Heart left ventricle (tissue), 16 donors: ENCODE measurements around the gene C10orf53. TPM values are rescaled to one million over a fixed set of nuclear protein-coding genes. Genes with fewer than 3 reads are reported as not detected.
A peak's percentile ranks its signal among the peaks of the same experiment; 100 is the strongest.

ENCODE experiments used
- ATAC-seq, 4 donors: fragments of 200-7000 bp; cut with Tn5 transposase; one replicate each; pipeline ENCODE4 v1.9.1; 2020 to 2022; ENCODE audit warnings: moderate library complexity in 4 of 4, mild to moderate bottlenecking in 3 of 4, moderate number of reproducible peaks in 1 of 4
- DNase-seq, 5 donors: peaks; one replicate each; pipeline ENCODE4 v3.0.0-alpha.2; 2020
- H3K27ac ChIP-seq, 12 donors: fragments of 200-600 bp; sonication (generic) in 4 of 12; one replicate each; pipeline versions ENCODE4 v1.5.0 to v1.8.0; 2016 to 2022; ENCODE audit warnings: mild to moderate bottlenecking in 2 of 12
- H3K27me3 ChIP-seq, 9 donors: fragments of 200-600 bp; sonication (generic) in 2 of 9; one replicate each; pipeline versions ENCODE4 v1.5.1 to v1.8.0; 2016 to 2022; ENCODE audit warnings: mild to moderate bottlenecking in 3 of 9
- H3K36me3 ChIP-seq, 9 donors: fragments of 200-600 bp; sonication (generic) in 2 of 9; one replicate each; pipeline versions ENCODE4 v1.5.0 to v1.8.0; 2018 to 2022; ENCODE audit warnings: mild to moderate bottlenecking in 2 of 9
- H3K4me1 ChIP-seq, 12 donors: fragments of 200-600 bp; sonication (generic) in 4 of 12; one replicate each; pipeline versions ENCODE4 v1.5.0 to v1.8.0; 2016 to 2022; ENCODE audit warnings: mild to moderate bottlenecking in 3 of 12
- H3K4me3 ChIP-seq, 12 donors: fragments of 200-600 bp; sonication (generic) in 4 of 12; one replicate each; pipeline versions ENCODE4 v1.5.0 to v1.8.0; 2017 to 2022; ENCODE audit warnings: mild to moderate bottlenecking in 9 of 12, moderate library complexity in 4 of 12
- H3K9me3 ChIP-seq, 12 donors: fragments of 200-600 bp; sonication (generic) in 4 of 12; one replicate each; pipeline versions ENCODE4 v1.5.0 to v1.8.0; 2016 to 2022; ENCODE audit warnings: mild to moderate bottlenecking in 1 of 12
- POLR2A ChIP-seq, 2 donors: fragments of 450-650 bp; IDR thresholded peaks; one replicate each; pipeline ENCODE4 v1.6.1; 2017; ENCODE audit warnings: antibody characterized with exemption in 2 of 2, mild to moderate bottlenecking in 2 of 2, moderate library complexity in 2 of 2
- WGBS, 4 donors: extraction: QIAGEN DNeasy Blood & Tissue Kit in 2 of 4; methylation state at CpG; one replicate each; pipeline versions ENCODE4 v1.1.5 to v1.1.7; 2013 to 2018; 5-methylcytosine and 5-hydroxymethylcytosine counted together
- intact Hi-C, 10 donors: fragments of 100-400 bp; cut with DNase I; formaldehyde crosslinking; loops; one replicate each; pipeline versions ENCODE4 v1.11.1 to v1.14.2; 2022
- polyA plus RNA-seq, 2 donors: library from polyadenylated mRNA; stranded (reverse); fragments of 200-250 nt; gene quantifications; one replicate each; pipeline ENCODE4 v1.2.3, GENCODE V29; 2013
- total RNA-seq, 9 donors: library from RNA; depleted of rRNA in 2 of 9; stranded (reverse); fragments of >200 nt in 2 of 9; fragmentation: NEBNext Ultra II Directional in 3 of 9; extraction: Animal tissue kit (Norgen Biotek cat#: 25700) in 3 of 9; gene quantifications; one replicate each; pipeline versions ENCODE4 v1.1.0 to v1.2.4, GENCODE V29; 2016 to 2023
- TF ChIP-seq, protein P1 (sequence below), 12 donors: fragments of 200-600 bp; sonication (generic) in 4 of 12; IDR thresholded peaks; one replicate each; pipeline versions ENCODE4 v1.5.0 to v1.8.0; 2018 to 2022; ENCODE audit warnings: antibody characterized with exemption in 12 of 12, mild to moderate bottlenecking in 5 of 12
- donor health status: ischemic (EF 13 %, LVEDD 7.1; RV severe dilation, severe dysfunction).
- donor health status: healthy with polysubstance abuse.
- donor health status: DM: no; HTN: yes; CAD: no.
- donor health status: DM: no; HTN: no; CAD: no.
- donor health status: ischemic (EF 25% LVEDD 6.9; RV normal size, moderate dysfunction).
- donor health status: ischemic (EF 25% LVEDD 5.7; RV mildly dilated, moderate dysfunction).
- donor health status: healthy.
- donor health status: DM: yes; HTN: yes; CAD: no.
- donor health status: ischemic (EF 35%, LVEDD 5.7; RV mildly dilated, moderate dysfunction).
- donor health status: nonischemic (EF 11% LVEDD 7.7; RV severe dilation, severe dysfunction).
- donor health status: DM: yes; HTN: yes; CAD: no.
- donor health status: PGD.
- donor health status: ischemic (EF 29% LVEDD 5.4; RV normal size, mild dysfunction).
- donor health status: nonischemic (EF 23%, LVEDD 6.1; RV moderate dilation, normal function).

The C10orf53 gene
- total and polyA plus RNA-seq, 11 donors: not detected

DNA sequence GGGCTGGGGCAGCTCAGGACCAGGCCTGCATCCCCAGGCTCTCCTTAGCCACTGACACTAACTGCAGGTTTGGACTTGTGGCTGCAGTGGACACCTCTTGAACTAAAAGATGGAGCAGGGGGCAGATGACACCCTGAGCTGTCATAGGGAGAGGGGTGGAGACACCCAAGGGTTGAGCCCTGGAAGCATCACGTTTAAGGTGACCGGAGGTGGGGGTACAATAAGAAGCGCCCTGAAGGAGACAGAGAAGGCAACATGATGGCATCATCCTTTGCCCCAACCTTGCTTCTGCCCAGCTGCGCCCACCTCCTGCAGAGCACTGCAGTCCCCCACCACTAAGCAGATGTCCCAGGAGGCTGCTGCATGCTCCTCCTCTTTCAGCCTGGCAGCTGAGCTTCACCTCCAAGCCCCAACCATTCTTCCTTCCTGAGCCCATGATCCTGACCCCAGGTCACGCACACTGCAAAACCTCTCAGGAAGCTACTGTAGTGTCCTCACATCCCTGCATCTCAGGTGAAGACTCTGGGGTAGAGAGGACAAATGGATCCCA lies 57.2 kb downstream of the C10orf53 start:
- no peak for DNase-seq
- TF ChIP-seq POLR2A (IDR thresholded peaks at IDR 0.05): no peak
- TF ChIP-seq, protein P1, sequence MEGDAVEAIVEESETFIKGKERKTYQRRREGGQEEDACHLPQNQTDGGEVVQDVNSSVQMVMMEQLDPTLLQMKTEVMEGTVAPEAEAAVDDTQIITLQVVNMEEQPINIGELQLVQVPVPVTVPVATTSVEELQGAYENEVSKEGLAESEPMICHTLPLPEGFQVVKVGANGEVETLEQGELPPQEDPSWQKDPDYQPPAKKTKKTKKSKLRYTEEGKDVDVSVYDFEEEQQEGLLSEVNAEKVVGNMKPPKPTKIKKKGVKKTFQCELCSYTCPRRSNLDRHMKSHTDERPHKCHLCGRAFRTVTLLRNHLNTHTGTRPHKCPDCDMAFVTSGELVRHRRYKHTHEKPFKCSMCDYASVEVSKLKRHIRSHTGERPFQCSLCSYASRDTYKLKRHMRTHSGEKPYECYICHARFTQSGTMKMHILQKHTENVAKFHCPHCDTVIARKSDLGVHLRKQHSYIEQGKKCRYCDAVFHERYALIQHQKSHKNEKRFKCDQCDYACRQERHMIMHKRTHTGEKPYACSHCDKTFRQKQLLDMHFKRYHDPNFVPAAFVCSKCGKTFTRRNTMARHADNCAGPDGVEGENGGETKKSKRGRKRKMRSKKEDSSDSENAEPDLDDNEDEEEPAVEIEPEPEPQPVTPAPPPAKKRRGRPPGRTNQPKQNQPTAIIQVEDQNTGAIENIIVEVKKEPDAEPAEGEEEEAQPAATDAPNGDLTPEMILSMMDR (IDR thresholded peaks at IDR 0.05): no peak
- no peaks in the 10 kb centered on the region for H3K27me3 ChIP-seq
- no peaks in the 10 kb centered on the region for H3K9me3 ChIP-seq
- no peaks in the 10 kb centered on the region for H3K36me3 ChIP-seq
- H3K4me1 ChIP-seq: no peaks in the 10 kb centered on the region
- intact Hi-C loops: no loop called here
- ATAC-seq: no peak
- H3K4me3 ChIP-seq: no peak overlapping the region
- no peak overlapping the region for H3K27ac ChIP-seq
- WGBS, 4 donors: 85 to 91% (median 89%) methylated on average over 5 of the region's 5 CpGs

DNA sequence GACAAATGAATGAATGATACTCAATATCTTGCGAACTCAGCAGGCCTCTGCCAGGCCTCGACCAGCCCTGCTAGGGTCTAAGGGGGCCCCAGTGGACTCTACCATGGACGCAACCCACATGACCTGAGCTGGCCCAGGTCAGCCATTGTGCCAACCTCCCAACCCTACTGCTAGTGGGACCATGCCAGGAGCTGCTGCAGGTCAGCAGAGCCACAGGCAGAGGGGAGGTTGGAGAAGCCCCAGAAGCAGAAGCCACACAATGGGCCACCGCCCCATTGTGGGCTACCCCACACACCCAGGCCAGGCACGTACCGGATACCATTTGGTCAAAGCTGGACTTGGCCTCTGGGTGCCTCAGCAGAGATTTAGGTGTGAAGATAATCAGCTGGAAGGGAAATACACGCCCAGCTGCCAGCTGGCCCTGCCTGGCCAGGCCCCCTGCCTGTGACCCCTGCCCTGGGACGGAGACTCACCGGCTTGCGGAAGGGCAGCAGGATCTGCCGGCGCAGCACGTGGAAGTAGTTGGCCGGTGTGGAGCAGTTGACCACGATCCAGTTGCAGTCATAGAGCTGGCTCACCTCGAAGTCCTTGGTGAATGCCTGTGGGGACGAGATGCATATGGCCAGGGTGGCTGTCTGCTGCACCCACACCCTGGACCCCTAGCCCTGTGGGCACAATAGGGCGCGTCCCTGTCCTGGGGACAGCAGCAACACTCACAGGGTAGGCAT lies 58.2 kb downstream of the C10orf53 start:
- Histone ChIP-seq H3K27me3 (no peaks in the 10 kb centered on the region), H3K4me3 (no peak overlapping the region), H3K9me3 (no peaks in the 10 kb centered on the region), H3K27ac (no peak overlapping the region), H3K4me1 (no peaks in the 10 kb centered on the region), H3K36me3 (no peaks in the 10 kb centered on the region)
- WGBS, 4 donors: 79 to 89% (median 85%) methylated on average over 9 to 19 of the region's 19 CpGs
- ATAC-seq: no peak
- TF ChIP-seq, protein P1 (IDR thresholded peaks at IDR 0.05): no peak
- no peak for TF ChIP-seq POLR2A (IDR thresholded peaks at IDR 0.05)
- peak in 1 of 5 donors; percentile 15 for DNase-seq
- intact Hi-C loops: no loop called here

DNA sequence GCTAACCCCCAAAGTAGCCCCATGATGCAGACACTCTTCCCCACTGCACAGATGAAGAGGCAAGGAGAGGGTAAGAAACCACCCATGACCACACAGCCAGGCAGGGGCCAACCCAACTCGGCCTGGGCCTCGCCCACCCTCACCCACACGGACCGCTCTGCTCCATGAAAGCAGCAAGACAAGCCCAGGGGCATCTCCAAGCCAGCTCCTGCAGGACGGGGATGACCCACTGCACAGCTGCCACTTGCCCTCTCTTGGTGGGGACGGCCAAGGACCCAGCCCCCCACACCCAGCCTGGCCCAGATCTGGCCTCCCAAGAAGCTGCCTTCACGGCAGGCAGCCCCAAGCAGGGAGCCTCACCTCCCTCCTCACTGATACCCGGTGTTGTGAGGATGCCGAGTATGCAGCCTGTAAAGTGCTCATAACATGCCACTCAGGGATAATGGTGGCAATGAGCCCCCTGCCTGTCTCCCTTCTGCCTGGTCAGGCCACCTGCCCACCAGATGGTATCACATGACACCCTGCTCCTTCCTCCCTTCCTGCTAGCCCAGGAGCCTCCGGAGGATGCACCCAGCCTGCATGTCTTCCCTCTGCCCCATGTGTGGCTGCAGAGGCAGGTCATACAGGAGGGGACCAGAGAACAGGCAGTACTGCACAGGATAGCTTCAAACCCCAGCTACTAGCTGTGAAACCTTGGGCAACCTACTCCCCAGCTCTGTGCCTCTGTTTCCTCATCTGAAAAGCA lies 59.3 kb downstream of the C10orf53 start:
- H3K27ac ChIP-seq: no peak overlapping the region
- DNase-seq (no peak), ATAC-seq (no peak)
- TF ChIP-seq POLR2A (IDR thresholded peaks at IDR 0.05): no peak
- TF ChIP-seq, protein P1 (IDR thresholded peaks at IDR 0.05): no peak
- no peak overlapping the region for H3K4me3 ChIP-seq
- H3K36me3 ChIP-seq: no peaks in the 10 kb centered on the region
- 59 to 79% (median 75%) methylated on average over 3 to 10 of the region's 10 CpGs for WGBS, 4 donors
- no peaks in the 10 kb centered on the region for H3K4me1 ChIP-seq
- no peaks in the 10 kb centered on the region for H3K9me3 ChIP-seq
- intact Hi-C loops: no loop called here
- H3K27me3 ChIP-seq: no peaks in the 10 kb centered on the region

DNA sequence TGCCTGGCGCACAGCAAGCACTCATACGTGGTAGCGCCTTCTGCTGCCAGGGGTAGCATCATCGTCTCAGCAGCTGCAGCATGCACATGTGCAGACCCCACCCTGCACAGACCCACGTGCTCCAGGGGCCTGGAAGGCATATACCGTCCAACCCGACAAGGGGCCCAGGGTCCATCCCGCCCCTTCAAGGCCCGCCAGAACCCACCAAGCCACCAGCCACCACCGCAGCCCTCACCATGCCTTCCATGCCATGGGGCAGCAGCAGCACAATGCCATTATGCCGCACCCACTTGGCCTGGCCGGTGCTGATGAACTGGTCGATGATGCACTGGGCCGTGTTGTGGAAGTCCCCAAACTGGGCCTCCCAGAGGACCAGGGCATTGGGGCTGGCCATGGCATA lies 60.0 kb downstream of the C10orf53 start:
- WGBS, 4 donors: 78 to 84% (median 81%) methylated on average over 8 to 14 of the region's 14 CpGs

More for the DNA sequence above, 60.0 kb downstream of the C10orf53 start:
- TF ChIP-seq, protein P1 (IDR thresholded peaks at IDR 0.05): no peak
- no peak for TF ChIP-seq POLR2A (IDR thresholded peaks at IDR 0.05)
- DNase-seq (peak in 1 of 5 donors; percentile 14), ATAC-seq (no peak)
- H3K9me3 ChIP-seq: no peaks in the 10 kb centered on the region
- intact Hi-C loops: no loop called here
- no peaks in the 10 kb centered on the region for H3K36me3 ChIP-seq
- H3K4me3 ChIP-seq: no peak overlapping the region
- no peak overlapping the region for H3K27ac ChIP-seq
- no peaks in the 10 kb centered on the region for H3K4me1 ChIP-seq
- H3K27me3 ChIP-seq: no peaks in the 10 kb centered on the region
